ENCODE results near the gene KIAA1755.

The KIAA1755 gene

DNA sequence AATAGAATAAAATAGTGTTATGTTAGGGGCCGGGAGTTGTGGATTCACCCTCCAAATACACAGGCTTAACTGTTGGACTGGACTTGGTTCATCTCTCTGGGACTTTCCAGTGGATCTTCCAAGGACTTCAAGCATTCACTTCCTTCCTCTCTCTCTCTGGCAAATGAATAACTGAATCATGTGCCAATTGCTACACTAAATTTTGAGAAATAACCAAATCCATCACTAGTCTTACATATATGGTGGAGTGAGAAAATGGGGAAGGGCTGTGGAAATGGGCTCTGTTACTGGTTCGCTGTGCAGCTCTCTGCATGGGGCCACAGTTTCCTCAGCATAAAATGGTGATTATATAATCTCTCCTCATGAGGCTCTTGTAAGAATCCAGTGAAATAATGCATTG is 6.8 kb upstream of the KIAA1755 start:
- no peak for TF ChIP-seq CTCF (conservative IDR thresholded peaks at IDR 0.05; ENCODE audit: control insufficient read depth, insufficient read depth, low read depth, low read length)
- no peak overlapping the region for H3K4me3 ChIP-seq (ENCODE audit: control insufficient read depth, low read depth, low read length)
- DNase-seq (ENCODE audit: low read depth), result no peak

- no peak for DNase-seq (ENCODE audit: low read depth)
- no peak for TF ChIP-seq CTCF (conservative IDR thresholded peaks at IDR 0.05; ENCODE audit: control insufficient read depth, insufficient read depth, low read depth, low read length)
- no peak overlapping the region for H3K4me3 ChIP-seq (ENCODE audit: control insufficient read depth, low read depth, low read length)
Measured at GRCh38 chr20:38266426-38266825, 5.9 kb upstream of the KIAA1755 start.

GRCh38 chr20:38262931-38263330 is 2.4 kb upstream of the KIAA1755 start:
- no peak for DNase-seq (ENCODE audit: low read depth)
- H3K4me3 ChIP-seq (ENCODE audit: control insufficient read depth, low read depth, low read length), result no peak overlapping the region
- no peak for TF ChIP-seq CTCF (conservative IDR thresholded peaks at IDR 0.05; ENCODE audit: control insufficient read depth, insufficient read depth, low read depth, low read length)

- TF ChIP-seq CTCF (conservative IDR thresholded peaks at IDR 0.05; ENCODE audit: control insufficient read depth, insufficient read depth, low read depth, low read length), result no peak
- peak overlapping the region; percentile 31 for H3K4me3 ChIP-seq (ENCODE audit: control insufficient read depth, low read depth, low read length)
Measured at GRCh38 chr20:38261054-38261390, 487 bp upstream of the KIAA1755 start.

DNA sequence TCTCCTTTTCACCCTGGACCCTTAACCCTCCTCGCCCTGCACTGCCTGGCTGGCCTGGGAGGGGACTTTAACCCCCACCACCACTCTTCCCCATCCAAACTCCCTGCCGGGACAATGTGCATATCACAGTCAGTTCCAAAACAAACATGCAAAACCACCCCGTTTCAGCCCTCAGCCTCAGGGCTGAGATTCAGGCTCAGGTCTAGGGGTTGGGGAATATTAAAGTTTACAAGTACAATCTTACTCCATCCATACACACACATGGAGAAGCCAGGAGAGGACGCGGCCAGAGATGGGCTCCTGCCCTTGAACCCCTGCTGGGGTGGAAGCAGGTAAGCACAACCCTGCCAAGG is 534 bp downstream of the KIAA1755 start:
- DNase-seq (ENCODE audit: low read depth), result no peak
- H3K4me3 ChIP-seq (ENCODE audit: control insufficient read depth, low read depth, low read length), result peak overlapping the region; percentile 15
- TF ChIP-seq CTCF (conservative IDR thresholded peaks at IDR 0.05; ENCODE audit: control insufficient read depth, insufficient read depth, low read depth, low read length), result no peak

More at GRCh38 chr20:38261054-38261390, 487 bp upstream of the KIAA1755 start:
- no peak for DNase-seq (ENCODE audit: low read depth)

- no peak for TF ChIP-seq CTCF (conservative IDR thresholded peaks at IDR 0.05; ENCODE audit: control insufficient read depth, insufficient read depth, low read depth, low read length)
- H3K4me3 ChIP-seq (ENCODE audit: control insufficient read depth, low read depth, low read length), result no peak overlapping the region
- no peak for DNase-seq (ENCODE audit: low read depth)
Measured at GRCh38 chr20:38258545-38259215, 1.9 kb downstream of the KIAA1755 start.

DNA sequence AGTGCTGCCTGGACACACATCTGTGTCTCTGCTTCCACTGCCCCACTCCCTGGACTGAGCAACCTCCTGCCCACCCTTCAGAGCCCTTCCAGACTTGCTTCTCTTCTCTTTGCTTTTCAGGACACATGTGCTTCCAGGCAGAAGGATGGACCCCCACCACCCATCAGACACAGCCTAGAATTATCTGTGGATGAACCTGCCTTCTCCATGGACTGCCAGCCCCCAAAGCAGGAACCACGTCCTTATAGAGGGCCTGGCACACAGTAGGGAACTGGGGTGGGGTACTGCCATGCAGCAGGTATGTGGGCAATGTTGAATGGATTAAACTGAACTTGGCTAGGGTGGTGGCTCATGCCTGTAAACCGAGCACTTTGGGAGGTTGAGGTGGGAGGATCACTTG is 3.6 kb downstream of the KIAA1755 start:
- no peak overlapping the region for H3K4me3 ChIP-seq (ENCODE audit: control insufficient read depth, low read depth, low read length)
- no peak for DNase-seq (ENCODE audit: low read depth)
- no peak for TF ChIP-seq CTCF (conservative IDR thresholded peaks at IDR 0.05; ENCODE audit: control insufficient read depth, insufficient read depth, low read depth, low read length)
